Caco-2 (cell line): ENCODE data around the gene ARHGAP42. TPM values are rescaled to one million over a fixed set of nuclear protein-coding genes. Genes with fewer than 3 reads are reported as not detected.

Experiments used
- BruUV-seq: library from RNA; stranded (reverse); fragments of 400-500 nt; replicated peaks from 2 replicates; lab custom pipeline; 2021; lab: Mats Ljungman, UMichigan
- CTCF ChIA-PET: fragments of 300-600 bp; sonication (Branson Sonifier 250); formaldehyde crosslinking; loops from one replicate; lab custom pipeline; 2022; ENCODE audit warnings: antibody characterized with exemption; lab: Charles Lee
- POLR2A ChIA-PET: fragments of 300-600 bp; sonication (Branson Sonifier 250); formaldehyde crosslinking; loops from one replicate; lab custom pipeline; 2022; ENCODE audit warnings: antibody characterized with exemption; lab: Charles Lee
- DNase-seq, 2 experiments: peaks; one replicate each; pipeline versions ENCODE4 v3.0.0 to v3.0.0-alpha.2; 2020 to 2022
- H3K27me3 ChIP-seq: replicated peaks from 2 replicates; pipeline ENCODE4 v1.6.0; 2011; ENCODE audit warnings: low read length; ENCODE audit not compliant: control insufficient read depth, insufficient read depth
- H3K36me3 ChIP-seq: 2 replicates; pipeline ENCODE4 v1.5.1; 2011; ENCODE audit warnings: low read length; ENCODE audit not compliant: control insufficient read depth, insufficient read depth
- H3K4me1 ChIP-seq: fragments of 250-450 bp; sonication (Bioruptor Pico); 2 replicates; pipeline ENCODE4 v1.5.1; 2020; ENCODE audit warnings: mild to moderate bottlenecking
- H3K4me3 ChIP-seq: 2 replicates; pipeline ENCODE4 v1.5.1; 2011; ENCODE audit warnings: low read depth, mild to moderate bottlenecking, control low read depth, low read length
- H3K9me3 ChIP-seq: fragments of 250-450 bp; sonication (Bioruptor Pico); 2 replicates; pipeline ENCODE4 v1.5.1; 2020; ENCODE audit warnings: mild to moderate bottlenecking, moderate library complexity
- H3K27ac Mint-ChIP-seq: one replicate; pipeline ENCODE4 v1.8.0; 2022; ENCODE audit warnings: mixed read lengths; ENCODE audit not compliant: unreplicated experiment
- H3K27me3 Mint-ChIP-seq: one replicate; pipeline ENCODE4 v1.8.0; 2022; ENCODE audit warnings: mixed read lengths; ENCODE audit not compliant: insufficient read depth, unreplicated experiment
- H3K36me3 Mint-ChIP-seq: one replicate; pipeline ENCODE4 v1.8.0; 2022; ENCODE audit warnings: mild to moderate bottlenecking, mixed read lengths; ENCODE audit not compliant: insufficient read depth, unreplicated experiment
- H3K4me1 Mint-ChIP-seq: one replicate; pipeline ENCODE4 v1.8.0; 2022; ENCODE audit warnings: low read depth, mixed read lengths; ENCODE audit not compliant: unreplicated experiment
- H3K4me3 Mint-ChIP-seq: one replicate; pipeline ENCODE4 v1.8.0; 2022; ENCODE audit warnings: mild to moderate bottlenecking, moderate library complexity, mixed read lengths; ENCODE audit not compliant: unreplicated experiment
- H3K9me3 Mint-ChIP-seq: one replicate; pipeline ENCODE4 v1.8.0; 2022; ENCODE audit warnings: mixed read lengths; ENCODE audit not compliant: unreplicated experiment
- intact Hi-C: fragments of 100-400 bp; cut with micrococcal nuclease; formaldehyde crosslinking; loops from one replicate; pipeline ENCODE4 v1.10.0; 2022; ENCODE audit not compliant: unreplicated experiment
- total RNA-seq: library from RNA; stranded (reverse); gene quantifications from 2 replicates; pipeline ENCODE4 v1.2.3, GENCODE V29; 2022
- TF ChIP-seq, protein P1 (sequence below), 2 experiments: fragments of 200-600 bp in 1 of 2; IDR thresholded peaks; 1 replicate in 1 of 2; 2 replicates in 1 of 2; pipeline versions ENCODE4 v1.5.1 to v1.8.0; 2011 to 2022; ENCODE audit warnings: antibody characterized with exemption in 1 of 2, control low read depth in 1 of 2, inconsistent platforms in 1 of 2, low read depth in 1 of 2, low read length in 1 of 2, mild to moderate bottlenecking in 1 of 2, moderate library complexity in 1 of 2; ENCODE audit not compliant: insufficient read depth in 1 of 2, severe bottlenecking in 1 of 2, unreplicated experiment in 1 of 2

Gene ARHGAP42
- total RNA-seq, 1 experiment from 2014 or later = 8.4 TPM

DNA sequence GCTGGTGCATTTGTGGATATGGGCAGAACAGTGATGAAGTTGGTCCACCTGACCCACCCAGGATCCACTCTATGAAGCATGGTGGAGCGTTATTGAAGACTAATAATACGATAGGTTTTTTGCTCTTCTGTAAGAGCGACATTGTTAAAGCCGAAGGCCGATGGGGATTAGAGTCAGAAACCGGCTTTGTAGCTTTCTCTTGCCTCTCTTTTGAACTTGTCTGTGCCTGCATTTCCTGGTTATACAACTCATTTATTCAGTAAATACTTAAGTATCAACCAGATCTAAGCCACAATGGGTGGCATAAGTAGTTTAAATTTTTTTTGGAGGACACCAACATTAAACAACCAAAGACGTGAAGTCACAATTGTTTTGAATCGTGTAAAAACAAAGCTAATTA is 93.4 kb downstream of the ARHGAP42 start:
- H3K27me3 ChIP-seq = no peaks in the 10 kb centered on the region
- Mint-ChIP-seq H3K9me3 (no peaks in the 10 kb centered on the region), H3K4me1 (peaks cover 11% of the 10 kb centered on the region), H3K27me3 (no peaks in the 10 kb centered on the region), H3K36me3 (peaks cover 10% of the 10 kb centered on the region), H3K4me3 (no peak overlapping the region), H3K27ac (no peak overlapping the region)
- no peak overlapping the region for H3K4me3 ChIP-seq
- DNase-seq = no peak
- ChIA-PET POLR2A (no interaction called here), CTCF (no interaction called here)
- BruUV-seq = no TSS peak
- intact Hi-C loops = no loop called here
- no peaks in the 10 kb centered on the region for H3K9me3 ChIP-seq
- H3K4me1 ChIP-seq = peaks cover 42% of the 10 kb centered on the region
- H3K36me3 ChIP-seq = no peaks in the 10 kb centered on the region
- TF ChIP-seq, protein P1, sequence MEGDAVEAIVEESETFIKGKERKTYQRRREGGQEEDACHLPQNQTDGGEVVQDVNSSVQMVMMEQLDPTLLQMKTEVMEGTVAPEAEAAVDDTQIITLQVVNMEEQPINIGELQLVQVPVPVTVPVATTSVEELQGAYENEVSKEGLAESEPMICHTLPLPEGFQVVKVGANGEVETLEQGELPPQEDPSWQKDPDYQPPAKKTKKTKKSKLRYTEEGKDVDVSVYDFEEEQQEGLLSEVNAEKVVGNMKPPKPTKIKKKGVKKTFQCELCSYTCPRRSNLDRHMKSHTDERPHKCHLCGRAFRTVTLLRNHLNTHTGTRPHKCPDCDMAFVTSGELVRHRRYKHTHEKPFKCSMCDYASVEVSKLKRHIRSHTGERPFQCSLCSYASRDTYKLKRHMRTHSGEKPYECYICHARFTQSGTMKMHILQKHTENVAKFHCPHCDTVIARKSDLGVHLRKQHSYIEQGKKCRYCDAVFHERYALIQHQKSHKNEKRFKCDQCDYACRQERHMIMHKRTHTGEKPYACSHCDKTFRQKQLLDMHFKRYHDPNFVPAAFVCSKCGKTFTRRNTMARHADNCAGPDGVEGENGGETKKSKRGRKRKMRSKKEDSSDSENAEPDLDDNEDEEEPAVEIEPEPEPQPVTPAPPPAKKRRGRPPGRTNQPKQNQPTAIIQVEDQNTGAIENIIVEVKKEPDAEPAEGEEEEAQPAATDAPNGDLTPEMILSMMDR (IDR thresholded peaks at IDR 0.05; ENCODE audit: insufficient read depth in 1 of 2, low read depth in 1 of 2, low read length in 1 of 2, severe bottlenecking in 1 of 2, unreplicated experiment in 1 of 2) = no peak

DNA sequence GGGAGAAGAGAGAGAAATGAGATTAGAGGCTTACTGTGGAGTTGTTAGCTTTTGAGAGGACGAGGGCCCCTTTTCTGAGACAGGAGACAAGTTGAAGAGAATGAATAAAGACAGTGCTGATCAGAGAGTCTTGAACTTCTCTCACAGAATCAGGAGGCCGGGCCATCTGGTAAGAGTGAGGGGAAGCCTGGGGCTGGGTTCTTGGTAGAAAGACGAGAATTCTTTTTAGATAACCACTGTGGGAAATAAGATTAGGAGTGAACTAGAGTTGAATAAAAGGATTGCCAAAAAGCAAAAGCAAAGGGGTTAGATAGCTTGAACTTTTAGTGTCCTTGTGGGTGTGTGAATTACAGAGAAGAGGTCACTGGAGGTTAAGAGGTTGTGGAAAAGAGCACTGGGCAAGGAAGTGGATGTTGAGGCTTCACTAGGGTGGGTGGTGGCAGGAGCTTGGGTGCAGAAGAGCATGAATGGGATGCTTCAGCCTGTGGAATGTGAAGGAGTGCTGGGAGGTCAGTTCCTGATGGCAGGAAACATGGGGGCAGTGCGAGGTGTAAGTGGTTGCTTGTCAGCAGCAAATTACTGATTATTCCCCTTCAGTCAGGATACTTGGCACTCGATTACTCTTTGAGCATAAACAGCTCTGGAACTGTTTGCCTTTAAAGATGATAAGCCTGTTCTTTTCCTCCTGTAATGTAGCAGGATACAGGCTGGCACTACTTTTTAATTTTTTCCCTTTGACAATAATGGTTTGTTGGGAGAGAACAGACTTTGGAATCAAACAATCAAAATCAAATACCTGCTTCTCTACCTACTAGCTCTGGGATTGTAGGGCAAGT is 98.3 kb downstream of the ARHGAP42 start:
- no TSS peak for BruUV-seq

DNA sequence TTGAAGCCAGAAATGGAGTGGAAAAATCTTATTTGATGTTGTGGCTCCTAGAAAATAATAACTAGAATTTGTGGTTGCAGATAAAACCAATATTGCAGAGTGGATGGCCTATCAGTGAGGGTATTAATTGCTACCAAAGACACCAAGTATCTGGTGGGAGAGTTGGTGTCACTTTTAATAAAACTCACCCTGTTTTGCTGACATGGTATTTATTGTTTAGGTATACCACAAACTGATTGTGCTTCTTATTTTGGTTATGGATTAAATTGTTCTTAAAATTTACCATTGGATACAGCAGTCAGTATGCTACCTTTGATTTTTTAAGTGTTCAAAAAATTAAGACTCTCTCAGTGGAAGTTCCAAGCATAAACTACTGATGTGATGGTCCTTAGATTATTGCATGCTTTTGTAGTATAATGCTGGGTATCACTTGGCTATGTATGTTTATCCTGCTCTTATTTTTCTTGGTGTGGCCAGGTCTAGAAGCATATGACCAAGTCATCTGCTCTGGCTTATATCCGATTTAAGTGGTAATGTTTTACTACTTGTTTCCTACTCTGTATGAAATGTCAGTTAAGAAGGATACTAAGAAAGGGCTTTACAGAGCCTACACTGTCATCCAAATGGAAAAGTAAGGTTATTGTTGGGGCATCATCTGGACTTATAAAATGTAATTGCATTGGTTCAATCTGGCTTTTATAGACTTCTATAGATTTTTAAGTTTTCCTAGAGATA is 101.6 kb downstream of the ARHGAP42 start:
- H3K27me3 ChIP-seq = no peaks in the 10 kb centered on the region
- Mint-ChIP-seq H3K27ac (peak overlapping the region; percentile 42), H3K9me3 (peaks cover 10% of the 10 kb centered on the region), H3K4me1 (peaks cover 10% of the 10 kb centered on the region), H3K36me3 (no peaks in the 10 kb centered on the region), H3K27me3 (no peaks in the 10 kb centered on the region), H3K4me3 (no peak overlapping the region)
- TF ChIP-seq, protein P1 (IDR thresholded peaks at IDR 0.05; ENCODE audit: insufficient read depth in 1 of 2, low read depth in 1 of 2, low read length in 1 of 2, severe bottlenecking in 1 of 2, unreplicated experiment in 1 of 2) = no peak
- BruUV-seq = no TSS peak
- no peak for DNase-seq
- CTCF ChIA-PET = no interaction called here
- POLR2A ChIA-PET = no interaction called here
- intact Hi-C loops = no loop called here
- peaks cover 15% of the 10 kb centered on the region for H3K4me1 ChIP-seq
- no peaks in the 10 kb centered on the region for H3K36me3 ChIP-seq
- no peaks in the 10 kb centered on the region for H3K9me3 ChIP-seq
- no peak overlapping the region for H3K4me3 ChIP-seq

More for the DNA sequence above, 98.3 kb downstream of the ARHGAP42 start:
- H3K27me3 Mint-ChIP-seq = no peaks in the 10 kb centered on the region
- H3K4me3 Mint-ChIP-seq = no peak overlapping the region
- peaks cover 10% of the 10 kb centered on the region for H3K9me3 Mint-ChIP-seq
- no peaks in the 10 kb centered on the region for H3K27me3 ChIP-seq
- H3K9me3 ChIP-seq = no peaks in the 10 kb centered on the region
- no peak overlapping the region for H3K27ac Mint-ChIP-seq
- no peak overlapping the region for H3K4me3 ChIP-seq
- TF ChIP-seq, protein P1 (IDR thresholded peaks at IDR 0.05; ENCODE audit: insufficient read depth in 1 of 2, low read depth in 1 of 2, low read length in 1 of 2, severe bottlenecking in 1 of 2, unreplicated experiment in 1 of 2) = no peak
- H3K4me1 ChIP-seq = peaks cover 15% of the 10 kb centered on the region
- ChIA-PET CTCF (interaction anchor here (1.1 to 1.4 kb wide), 2 partner anchors 9 to 43 kb away, joined by 4 to 7 read pairs; no protein-coding TSS in a partner anchor), POLR2A (no interaction called here)
- no peaks in the 10 kb centered on the region for H3K36me3 Mint-ChIP-seq
- H3K36me3 ChIP-seq = no peaks in the 10 kb centered on the region
- peaks cover 10% of the 10 kb centered on the region for H3K4me1 Mint-ChIP-seq
- no peak for DNase-seq
- intact Hi-C loops = no loop called here
